Measurements from ENCODE around the gene CAPN10. TPM values are rescaled to one million over a fixed set of nuclear protein-coding genes. Genes with fewer than 3 reads are reported as not detected.

The CAPN10 gene
- total RNA-seq, 4 donors from 2014 or later = 6.8 to 12.2 (median 7.5) TPM

DNA sequence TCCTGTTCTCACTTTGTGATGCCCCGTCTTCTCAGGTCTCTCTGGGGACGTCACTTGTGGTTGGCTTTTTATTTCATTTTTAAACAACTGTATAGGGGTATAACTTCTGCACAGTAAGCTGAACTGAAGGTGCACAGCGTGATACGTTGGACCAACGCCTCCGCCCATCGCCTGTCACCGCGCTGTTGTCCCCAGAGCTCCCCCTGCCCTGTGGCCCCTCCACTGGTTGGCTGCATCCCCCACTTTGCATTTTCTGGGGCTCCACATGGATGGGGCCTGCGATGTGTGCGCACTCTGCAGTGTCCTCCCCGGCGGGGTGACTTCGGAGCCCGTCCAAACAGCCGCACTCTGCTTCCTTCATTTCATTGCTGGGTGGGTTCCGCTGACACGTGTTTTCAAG is 53.0 kb downstream of the CAPN10 start:
- ATAC-seq (no peak), DNase-seq (no peak)
- in situ Hi-C loops (cut with MboI; ENCODE audit: low sequenced_read_pairs in 4 of 4) = no loop called here
- Histone ChIP-seq H3K27me3 (peaks cover under 1 to 17% (median 6%) of the 10 kb centered on the region in 3 donors), H3K36me3 (no peaks in the 10 kb centered on the region), H3K27ac (peak overlapping the region in 1 of 4 donors; percentile 70), H3K4me1 (peaks cover 0 to 15% of the 10 kb centered on the region in 2 donors), H3K9me3 (no peaks in the 10 kb centered on the region), H3K4me3 (no peak overlapping the region)
- TF ChIP-seq, protein P1, sequence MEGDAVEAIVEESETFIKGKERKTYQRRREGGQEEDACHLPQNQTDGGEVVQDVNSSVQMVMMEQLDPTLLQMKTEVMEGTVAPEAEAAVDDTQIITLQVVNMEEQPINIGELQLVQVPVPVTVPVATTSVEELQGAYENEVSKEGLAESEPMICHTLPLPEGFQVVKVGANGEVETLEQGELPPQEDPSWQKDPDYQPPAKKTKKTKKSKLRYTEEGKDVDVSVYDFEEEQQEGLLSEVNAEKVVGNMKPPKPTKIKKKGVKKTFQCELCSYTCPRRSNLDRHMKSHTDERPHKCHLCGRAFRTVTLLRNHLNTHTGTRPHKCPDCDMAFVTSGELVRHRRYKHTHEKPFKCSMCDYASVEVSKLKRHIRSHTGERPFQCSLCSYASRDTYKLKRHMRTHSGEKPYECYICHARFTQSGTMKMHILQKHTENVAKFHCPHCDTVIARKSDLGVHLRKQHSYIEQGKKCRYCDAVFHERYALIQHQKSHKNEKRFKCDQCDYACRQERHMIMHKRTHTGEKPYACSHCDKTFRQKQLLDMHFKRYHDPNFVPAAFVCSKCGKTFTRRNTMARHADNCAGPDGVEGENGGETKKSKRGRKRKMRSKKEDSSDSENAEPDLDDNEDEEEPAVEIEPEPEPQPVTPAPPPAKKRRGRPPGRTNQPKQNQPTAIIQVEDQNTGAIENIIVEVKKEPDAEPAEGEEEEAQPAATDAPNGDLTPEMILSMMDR (IDR thresholded peaks at IDR 0.05 in 4 of 5, conservative IDR thresholded peaks at IDR 0.05 in 1 of 5) = no peak
- TF ChIP-seq POLR2A (IDR thresholded peaks at IDR 0.05) = no peak
- intact Hi-C loops (cut with DNase I; ENCODE audit: low total_unique reads) = no loop called here

- TF ChIP-seq, protein P1 (IDR thresholded peaks at IDR 0.05 in 4 of 5, conservative IDR thresholded peaks at IDR 0.05 in 1 of 5) = peak in 1 of 5 experiments; percentile 26
- no peak for TF ChIP-seq POLR2A (IDR thresholded peaks at IDR 0.05)
- in situ Hi-C loops (cut with MboI; ENCODE audit: low sequenced_read_pairs in 4 of 4) (no loop called here), intact Hi-C loops (cut with DNase I; ENCODE audit: low total_unique reads) (no loop called here)
- Histone ChIP-seq H3K9me3 (no peaks in the 10 kb centered on the region), H3K4me1 (peaks cover 0 to 15% of the 10 kb centered on the region in 2 donors), H3K27me3 (peaks cover 3 to 25% (median 4%) of the 10 kb centered on the region in 3 donors), H3K4me3 (no peak overlapping the region), H3K36me3 (no peaks in the 10 kb centered on the region), H3K27ac (no peak overlapping the region)
- DNase-seq (no peak), ATAC-seq (no peak)
These were observed 54.4 kb downstream of the CAPN10 start for GRCh38 chr2:240640939-240641338.

GRCh38 chr2:240642061-240642805 is 55.7 kb downstream of the CAPN10 start:
- Histone ChIP-seq H3K27ac (no peak overlapping the region), H3K36me3 (no peaks in the 10 kb centered on the region), H3K9me3 (no peaks in the 10 kb centered on the region), H3K27me3 (peaks cover 8 to 27% (median 9%) of the 10 kb centered on the region in 3 donors), H3K4me1 (peaks cover 0 to 15% of the 10 kb centered on the region in 2 donors), H3K4me3 (no peak overlapping the region)
- intact Hi-C loops (cut with DNase I; ENCODE audit: low total_unique reads) = no loop called here
- no peak for DNase-seq
- no peak for ATAC-seq
- TF ChIP-seq, protein P1 (IDR thresholded peaks at IDR 0.05 in 4 of 5, conservative IDR thresholded peaks at IDR 0.05 in 1 of 5) = no peak
- TF ChIP-seq POLR2A (IDR thresholded peaks at IDR 0.05) = no peak
- in situ Hi-C loops (cut with MboI; ENCODE audit: low sequenced_read_pairs in 4 of 4) = no loop called here

- in situ Hi-C loops (cut with MboI; ENCODE audit: low sequenced_read_pairs in 4 of 4) (no loop called here), intact Hi-C loops (cut with DNase I; ENCODE audit: low total_unique reads) (no loop called here)
- Histone ChIP-seq H3K4me3 (no peak overlapping the region), H3K4me1 (peaks cover 0 to 13% of the 10 kb centered on the region in 2 donors), H3K9me3 (no peaks in the 10 kb centered on the region), H3K27me3 (peaks cover 8 to 31% (median 14%) of the 10 kb centered on the region in 3 donors), H3K27ac (no peak overlapping the region), H3K36me3 (no peaks in the 10 kb centered on the region)
- ATAC-seq (no peak), DNase-seq (no peak)
- no peak for TF ChIP-seq POLR2A (IDR thresholded peaks at IDR 0.05)
These were observed 56.2 kb downstream of the CAPN10 start for GRCh38 chr2:240642806-240643092.

GRCh38 chr2:240643093-240643810 is 56.7 kb downstream of the CAPN10 start:
- no peak overlapping the region for H3K27ac ChIP-seq
- TF ChIP-seq POLR2A (IDR thresholded peaks at IDR 0.05) = no peak
- TF ChIP-seq, protein P1 (IDR thresholded peaks at IDR 0.05 in 4 of 5, conservative IDR thresholded peaks at IDR 0.05 in 1 of 5) = no peak
- no peaks in the 10 kb centered on the region for H3K36me3 ChIP-seq
- no peak for DNase-seq
- in situ Hi-C loops (cut with MboI; ENCODE audit: low sequenced_read_pairs in 4 of 4) (no loop called here), intact Hi-C loops (cut with DNase I; ENCODE audit: low total_unique reads) (no loop called here)
- H3K27me3 ChIP-seq = peaks cover 8 to 36% (median 14%) of the 10 kb centered on the region in 3 donors
- peaks cover 0 to 8% of the 10 kb centered on the region in 2 donors for H3K4me1 ChIP-seq
- no peaks in the 10 kb centered on the region for H3K9me3 ChIP-seq
- no peak overlapping the region for H3K4me3 ChIP-seq
- no peak for ATAC-seq
